Right lobe of liver (tissue), 6 donors: ENCODE results near the gene AIP. TPM values are rescaled to one million over a fixed set of nuclear protein-coding genes. Genes with fewer than 3 reads are reported as not detected.

Experiments
- ATAC-seq, 4 donors: fragments of 200-7000 bp; cut with Tn5 transposase; one replicate each; pipeline ENCODE4 v1.9.1; 2020; ENCODE audit warnings: mild to moderate bottlenecking in 4 of 4, moderate library complexity in 4 of 4
- DNase-seq, 3 donors: peaks; one replicate each; pipeline ENCODE4 v3.0.0-alpha.2; 2020
- H3K27ac ChIP-seq, 3 donors: fragments of 200-600 bp; one replicate each; pipeline ENCODE4 v1.8.0; 2022
- H3K27me3 ChIP-seq, 2 donors: fragments of 200-600 bp; one replicate each; pipeline ENCODE4 v1.8.0; 2022
- H3K36me3 ChIP-seq, 4 donors: fragments of 200-600 bp; sonication (generic) in 1 of 4; one replicate each; pipeline versions ENCODE4 v1.5.1 to v1.8.0; 2017 to 2022; ENCODE audit warnings: control low read depth in 1 of 4
- H3K4me1 ChIP-seq, 4 donors: fragments of 200-600 bp; sonication (generic) in 1 of 4; one replicate each; pipeline versions ENCODE4 v1.5.1 to v1.8.0; 2017 to 2022; ENCODE audit warnings: control low read depth in 1 of 4
- H3K4me3 ChIP-seq, 3 donors: fragments of 200-600 bp; one replicate each; pipeline ENCODE4 v1.8.0; 2022
- H3K9me3 ChIP-seq, 4 donors: fragments of 200-600 bp; sonication (generic) in 1 of 4; one replicate each; pipeline versions ENCODE4 v1.5.1 to v1.8.0; 2017 to 2022; ENCODE audit warnings: control low read depth in 1 of 4
- CTCF ChIP-seq, 4 donors: fragments of 200-600 bp in 3 of 4; fragments of 450-650 bp in 1 of 4; IDR thresholded peaks; one replicate each; pipeline versions ENCODE4 v1.5.1 to v1.8.0; 2016 to 2022; ENCODE audit warnings: antibody characterized with exemption in 4 of 4, mild to moderate bottlenecking in 2 of 4
- POLR2A ChIP-seq: fragments of 450-650 bp; IDR thresholded peaks from one replicate; pipeline ENCODE4 v1.6.1; 2017; ENCODE audit warnings: antibody characterized with exemption, mild to moderate bottlenecking
- WGBS: methylation state at CpG from one replicate; pipeline ENCODE4 v1.1.6; 2018; ENCODE audit warnings: low coverage, low lambda C conversion rate; ENCODE audit not compliant: insufficient coverage; ENCODE audit errors: missing lambda C conversion rate; 5-methylcytosine and 5-hydroxymethylcytosine counted together
- intact Hi-C, 2 donors: fragments of 100-400 bp; cut with DNase I; formaldehyde crosslinking; loops; one replicate each; pipeline versions ENCODE4 v1.11.2 to v1.14.1; 2022
- total RNA-seq, 6 experiments: library from RNA; depleted of rRNA in 2 of 6; stranded (reverse); fragments of >200 nt in 2 of 6; fragmentation: NEBNext Ultra II Directional in 3 of 6; extraction: Animal tissue kit (Norgen Biotek cat#: 25700) in 3 of 6; gene quantifications; one replicate each; pipeline versions ENCODE4 v1.1.0 to v1.2.4, GENCODE V29; 2016 to 2023
- donor health status: DM: no; HTN: yes; CAD: no.
- donor health status: DM: no; HTN: no; CAD: no.
- donor health status: DM: no; HTN: no; CAD: no.
- donor health status: DM: no; HTN: yes; CAD: no.
- donor health status: DM: no; HTN: yes; CAD: no.

Gene AIP
- total RNA-seq, 6 experiments from 2014 or later, result 20.8 to 33.9 (median 25.7) TPM

- 86% methylated on average over 1 of the region's 1 CpG for whole genome bisulfite sequencing
- TF ChIP-seq CTCF (IDR thresholded peaks at IDR 0.05), result no peak
- no peak for TF ChIP-seq POLR2A
- intact Hi-C loops, result loop anchor here in 1 of 2 donors (10.0 kb wide), 1 partner anchor 106 kb away; the partner anchor contains the start of gene RAD9A
- no peak for ATAC-seq
- no peaks in the 10 kb centered on the region for H3K36me3 ChIP-seq
- H3K27ac ChIP-seq, result no peak overlapping the region
- H3K4me1 ChIP-seq, result peaks cover 0 to 11% (median under 1%) of the 10 kb centered on the region in 4 donors
- no peak for DNase-seq
- H3K9me3 ChIP-seq, result no peaks in the 10 kb centered on the region
- no peaks in the 10 kb centered on the region for H3K27me3 ChIP-seq
- H3K4me3 ChIP-seq, result no peak overlapping the region
These were observed 17.6 kb downstream of the AIP start for GRCh38 chr11:67500484-67500821.

DNA sequence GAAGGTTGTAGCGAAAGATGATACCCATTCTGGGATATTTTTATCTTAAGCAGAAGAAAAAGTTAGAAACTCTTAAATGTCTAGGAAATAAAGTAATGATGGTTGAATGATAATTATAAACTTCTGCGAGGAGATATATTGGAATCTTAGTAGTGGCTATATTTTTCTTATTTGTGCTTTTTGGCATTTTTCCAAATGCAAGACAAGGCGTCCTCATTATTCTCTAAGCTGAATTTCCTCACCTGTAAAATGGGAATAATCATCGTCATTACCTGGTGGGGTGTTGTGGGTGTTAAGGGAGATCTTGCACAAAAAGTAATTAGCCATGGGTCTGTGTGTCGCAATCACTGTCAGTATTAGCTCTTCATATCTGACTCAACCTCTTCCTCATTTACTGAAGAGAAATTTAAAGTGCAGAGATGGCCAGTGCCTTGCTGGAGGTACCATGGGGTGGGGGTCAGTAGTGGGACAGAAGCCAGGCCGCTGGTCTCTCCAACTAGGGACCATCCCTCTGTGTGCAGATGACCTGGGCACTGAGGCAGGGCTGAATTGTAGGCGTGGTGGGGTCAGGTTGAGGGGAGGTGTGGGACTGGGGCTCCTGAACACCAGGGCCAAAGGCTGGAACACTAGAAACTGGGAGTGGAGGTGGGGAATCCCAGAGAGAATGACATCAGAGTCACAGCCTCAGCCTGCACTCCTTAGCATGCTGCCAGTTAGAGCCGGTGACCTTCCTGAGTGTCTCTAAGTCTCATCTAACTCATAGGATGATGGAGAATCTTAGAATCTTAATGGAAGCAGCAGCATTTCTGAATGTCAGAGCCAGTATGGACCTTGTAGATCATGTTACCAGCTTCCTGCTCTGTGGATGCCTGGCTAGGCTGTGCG lies 18.2 kb downstream of the AIP start:
- Histone ChIP-seq H3K36me3 (no peaks in the 10 kb centered on the region), H3K27ac (no peak overlapping the region), H3K27me3 (no peaks in the 10 kb centered on the region), H3K4me3 (no peak overlapping the region), H3K9me3 (no peaks in the 10 kb centered on the region), H3K4me1 (peaks cover 0 to 15% (median 3%) of the 10 kb centered on the region in 4 donors)
- WGBS, result 84% methylated on average over 7 of the region's 9 CpGs
- intact Hi-C loops, result loop anchor here in 1 of 2 donors (10.0 kb wide), 1 partner anchor 106 kb away; the partner anchor contains the start of gene RAD9A
- TF ChIP-seq POLR2A, result no peak
- no peak for TF ChIP-seq CTCF (IDR thresholded peaks at IDR 0.05)
- ATAC-seq, result no peak
- DNase-seq, result peak in 1 of 3 donors; percentile 41

DNA sequence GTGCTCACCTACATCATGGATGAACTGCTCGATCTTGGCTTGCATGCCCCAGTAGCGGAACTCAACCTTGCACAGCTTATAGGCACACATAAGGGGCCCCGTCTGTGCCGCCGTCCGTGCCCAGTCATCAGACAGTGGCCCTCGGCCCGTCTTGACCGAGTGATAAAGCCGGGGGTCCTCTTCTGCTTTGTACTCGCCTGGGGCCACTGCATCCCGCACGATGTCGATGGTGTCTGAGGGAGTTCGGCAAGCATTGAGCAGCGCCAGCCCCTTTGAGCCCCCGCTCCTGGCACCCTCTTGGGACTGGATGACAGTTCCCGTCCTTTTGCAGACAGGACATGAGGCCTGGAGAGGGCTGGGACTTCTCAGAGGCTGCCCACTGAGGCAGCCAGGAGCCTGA lies 19.0 kb downstream of the AIP start:
- H3K9me3 ChIP-seq, result no peaks in the 10 kb centered on the region
- no peak overlapping the region for H3K27ac ChIP-seq
- no peak overlapping the region for H3K4me3 ChIP-seq
- H3K27me3 ChIP-seq, result no peaks in the 10 kb centered on the region
- H3K4me1 ChIP-seq, result peaks cover 0 to 23% (median 6%) of the 10 kb centered on the region in 4 donors
- H3K36me3 ChIP-seq, result no peaks in the 10 kb centered on the region
- ATAC-seq (no peak), DNase-seq (no peak)
- TF ChIP-seq POLR2A (no peak), CTCF (IDR thresholded peaks at IDR 0.05) (no peak)
- WGBS, result no CpG with 5 or more reads among the region's 18 CpGs
- intact Hi-C loops, result loop anchor here in 1 of 2 donors (10.0 kb wide), 1 partner anchor 107 kb away; the partner anchor contains the start of gene RAD9A

- ATAC-seq (no peak), DNase-seq (no peak)
- no peak for TF ChIP-seq CTCF (IDR thresholded peaks at IDR 0.05)
- no peak for TF ChIP-seq POLR2A
- 100% methylated on average over 2 of the region's 18 CpGs for WGBS
- no peaks in the 10 kb centered on the region for H3K9me3 ChIP-seq
- H3K4me1 ChIP-seq, result peaks cover 0 to 29% (median 8%) of the 10 kb centered on the region in 4 donors
- no peak overlapping the region for H3K4me3 ChIP-seq
- no peak overlapping the region for H3K27ac ChIP-seq
- intact Hi-C loops, result loop anchor here in 1 of 2 donors (10.0 kb wide), 1 partner anchor 108 kb away; the partner anchor contains the start of gene RAD9A
- no peaks in the 10 kb centered on the region for H3K36me3 ChIP-seq
- H3K27me3 ChIP-seq, result no peaks in the 10 kb centered on the region
These were observed 19.6 kb downstream of the AIP start for GRCh38 chr11:67502328-67502979.
